ENCODE results near the gene CLEC2A.
"Not testable (repeated sequence)": the region's sequence is repeated elsewhere in the genome, so short reads cannot be mapped to it uniquely, and the experiment has no call there.

Gene CLEC2A

DNA sequence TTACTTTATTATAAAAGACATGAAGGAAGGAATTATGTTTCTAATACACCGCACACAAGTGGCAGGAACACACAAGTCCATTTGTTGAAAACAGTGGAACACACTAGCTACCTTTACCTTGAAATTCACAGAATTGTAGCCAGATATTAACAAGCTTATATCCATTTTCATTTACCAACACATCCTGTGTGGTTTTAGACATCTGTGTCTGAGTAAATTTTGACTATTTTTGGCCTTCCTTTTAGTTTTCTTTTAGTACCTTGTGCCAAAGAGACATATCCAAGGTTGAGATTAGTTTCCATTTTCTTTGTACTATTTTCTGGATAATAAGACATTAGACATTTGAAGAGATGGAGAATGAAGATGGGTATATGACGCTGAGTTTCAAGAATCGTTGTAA, 50.9 kb downstream of the CLEC2A start, which contains the start of gene KLRF2:
Gene KLRF2 (plus strand): TSS at position 244 of the 400 bp plus-strand sequence. CDS start 107 bp downstream, at position 351.
- in situ Hi-C loops (cut with MboI; ENCODE audit: low pct_unique_long_range_greater_than_20kb, low sequenced_read_pairs, unreplicated experiment): no loop called here
- TF ChIP-seq, protein P1, sequence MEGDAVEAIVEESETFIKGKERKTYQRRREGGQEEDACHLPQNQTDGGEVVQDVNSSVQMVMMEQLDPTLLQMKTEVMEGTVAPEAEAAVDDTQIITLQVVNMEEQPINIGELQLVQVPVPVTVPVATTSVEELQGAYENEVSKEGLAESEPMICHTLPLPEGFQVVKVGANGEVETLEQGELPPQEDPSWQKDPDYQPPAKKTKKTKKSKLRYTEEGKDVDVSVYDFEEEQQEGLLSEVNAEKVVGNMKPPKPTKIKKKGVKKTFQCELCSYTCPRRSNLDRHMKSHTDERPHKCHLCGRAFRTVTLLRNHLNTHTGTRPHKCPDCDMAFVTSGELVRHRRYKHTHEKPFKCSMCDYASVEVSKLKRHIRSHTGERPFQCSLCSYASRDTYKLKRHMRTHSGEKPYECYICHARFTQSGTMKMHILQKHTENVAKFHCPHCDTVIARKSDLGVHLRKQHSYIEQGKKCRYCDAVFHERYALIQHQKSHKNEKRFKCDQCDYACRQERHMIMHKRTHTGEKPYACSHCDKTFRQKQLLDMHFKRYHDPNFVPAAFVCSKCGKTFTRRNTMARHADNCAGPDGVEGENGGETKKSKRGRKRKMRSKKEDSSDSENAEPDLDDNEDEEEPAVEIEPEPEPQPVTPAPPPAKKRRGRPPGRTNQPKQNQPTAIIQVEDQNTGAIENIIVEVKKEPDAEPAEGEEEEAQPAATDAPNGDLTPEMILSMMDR (IDR thresholded peaks at IDR 0.05; ENCODE audit: extremely low read depth, insufficient read depth, missing control alignments): no peak
- no peak for DNase-seq (ENCODE audit: low spot score)

DNA sequence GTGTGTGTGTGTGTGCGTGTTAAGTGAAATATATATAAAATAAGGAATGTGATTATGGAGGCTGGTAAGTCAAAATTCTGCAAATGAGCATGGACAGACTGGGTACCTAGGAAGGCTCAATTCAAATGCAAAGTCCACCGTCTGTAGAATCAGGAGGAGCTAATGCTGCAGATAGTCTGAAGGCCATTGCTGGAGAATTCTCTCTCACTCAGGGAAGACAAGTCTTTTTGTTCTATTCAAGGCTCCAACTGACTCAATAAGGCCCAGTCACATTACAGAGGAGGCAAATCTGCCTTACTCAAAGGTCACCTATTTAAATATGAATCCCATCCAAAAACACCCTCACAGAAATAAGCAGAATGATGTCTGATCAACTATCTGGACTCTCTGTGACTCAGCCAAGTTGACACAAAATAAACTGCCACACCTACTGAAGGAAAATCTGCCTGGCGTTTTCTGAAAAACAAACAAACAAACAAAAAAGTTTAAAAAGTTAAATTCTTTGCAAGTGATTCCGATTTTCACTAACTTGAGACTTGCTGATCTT, 51.6 kb downstream of the CLEC2A start:
- in situ Hi-C loops (cut with MboI; ENCODE audit: low pct_unique_long_range_greater_than_20kb, low sequenced_read_pairs, unreplicated experiment): no loop called here
- DNase-seq (ENCODE audit: low spot score): no peak
- TF ChIP-seq, protein P1 (IDR thresholded peaks at IDR 0.05; ENCODE audit: extremely low read depth, insufficient read depth, missing control alignments): no peak

DNA sequence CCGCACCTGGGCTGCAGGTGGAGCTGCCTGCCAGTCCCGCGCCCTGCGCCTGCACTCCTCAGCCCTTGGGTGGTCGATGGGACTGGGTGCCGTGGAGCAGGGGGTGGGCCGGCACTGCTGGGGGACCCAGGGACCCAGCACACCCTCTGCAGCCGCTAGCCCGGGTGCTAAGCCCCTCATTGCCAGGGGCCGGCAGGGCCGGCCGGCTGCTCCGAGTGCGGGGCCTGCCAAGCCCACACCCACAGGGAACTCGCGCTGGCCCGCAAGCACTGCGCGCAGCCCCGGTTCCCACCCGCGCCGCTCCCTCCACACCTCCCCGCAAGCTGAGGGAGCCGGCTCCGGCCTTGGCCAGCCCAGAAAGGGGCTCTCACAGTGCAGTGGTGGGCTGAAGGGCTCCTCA, 56.0 kb downstream of the CLEC2A start:
- in situ Hi-C loops (cut with MboI; ENCODE audit: low pct_unique_long_range_greater_than_20kb, low sequenced_read_pairs, unreplicated experiment); DNase-seq (ENCODE audit: low spot score): not testable (repeated sequence)

DNA sequence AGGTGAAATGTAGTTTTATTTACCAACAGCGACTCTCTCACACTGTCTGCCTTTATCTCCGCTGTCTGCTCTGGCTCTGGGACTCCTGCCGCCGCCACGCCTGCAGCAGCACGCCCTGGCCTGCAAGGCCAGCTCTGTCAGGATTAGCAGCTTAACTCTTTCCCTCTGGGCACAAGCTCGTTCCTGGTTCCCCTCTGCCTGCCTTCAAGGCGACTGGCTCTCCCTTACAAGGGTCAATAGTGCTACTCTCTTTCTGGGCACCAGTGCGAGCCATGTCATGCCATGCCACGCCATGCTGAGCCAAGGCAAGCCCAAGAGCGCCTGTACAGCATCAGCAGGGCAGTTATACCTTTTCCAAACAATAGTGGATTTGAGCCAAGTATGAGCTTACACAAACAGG, 59.4 kb downstream of the CLEC2A start:
- in situ Hi-C loops (cut with MboI; ENCODE audit: low pct_unique_long_range_greater_than_20kb, low sequenced_read_pairs, unreplicated experiment): no loop called here
- TF ChIP-seq, protein P1 (IDR thresholded peaks at IDR 0.05; ENCODE audit: extremely low read depth, insufficient read depth, missing control alignments): no peak
- no peak for DNase-seq (ENCODE audit: low spot score)

DNA sequence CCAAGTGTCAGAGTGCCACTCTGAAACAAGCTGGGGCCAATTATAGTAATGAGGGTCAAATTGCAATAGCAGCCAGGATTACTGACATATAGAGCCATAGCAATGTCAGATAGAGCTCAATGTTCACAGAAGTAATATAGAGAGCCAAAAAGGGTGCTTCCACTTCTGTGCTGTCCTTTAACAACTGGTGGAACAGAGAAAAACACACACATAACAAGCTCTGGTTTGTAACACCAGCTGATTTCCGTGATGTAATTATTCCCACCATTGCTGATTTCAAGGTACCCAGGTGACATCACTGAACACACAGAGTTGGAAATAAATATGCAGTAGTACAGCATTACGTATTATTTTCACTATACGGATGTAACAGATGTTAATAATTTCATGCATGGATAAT, 60.0 kb downstream of the CLEC2A start:
- TF ChIP-seq, protein P1 (IDR thresholded peaks at IDR 0.05; ENCODE audit: extremely low read depth, insufficient read depth, missing control alignments): no peak
- in situ Hi-C loops (cut with MboI; ENCODE audit: low pct_unique_long_range_greater_than_20kb, low sequenced_read_pairs, unreplicated experiment): no loop called here
- no peak for DNase-seq (ENCODE audit: low spot score)

DNA sequence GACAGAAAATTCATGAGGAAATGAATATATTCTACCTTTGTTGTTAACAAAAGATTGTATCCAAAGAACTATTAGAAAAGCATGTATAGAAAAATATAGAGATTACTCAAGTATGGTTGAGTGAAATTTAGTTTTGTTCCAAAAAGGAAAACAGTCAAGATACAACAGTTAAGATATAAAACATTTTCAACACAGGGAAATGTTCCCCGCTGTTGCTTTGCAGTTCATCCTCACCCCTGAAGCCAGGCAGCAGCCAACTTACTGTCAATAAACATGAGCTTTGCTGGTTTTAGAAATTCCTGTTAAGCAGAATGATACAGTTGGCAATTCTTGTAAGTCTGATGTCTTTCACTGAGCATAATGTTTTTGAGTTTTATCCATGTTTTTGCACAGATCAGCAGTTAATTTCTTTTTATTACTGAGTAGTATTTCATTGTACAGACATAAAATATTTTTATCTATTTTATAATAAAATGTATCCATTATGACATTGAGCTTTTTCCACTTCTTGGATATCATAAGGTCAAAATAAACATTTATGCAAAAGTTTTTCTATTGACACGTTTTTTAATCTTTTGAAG, 61.8 kb downstream of the CLEC2A start:
- DNase-seq (ENCODE audit: low spot score): no peak
- in situ Hi-C loops (cut with MboI; ENCODE audit: low pct_unique_long_range_greater_than_20kb, low sequenced_read_pairs, unreplicated experiment): no loop called here
- TF ChIP-seq, protein P1 (IDR thresholded peaks at IDR 0.05; ENCODE audit: extremely low read depth, insufficient read depth, missing control alignments): no peak

DNA sequence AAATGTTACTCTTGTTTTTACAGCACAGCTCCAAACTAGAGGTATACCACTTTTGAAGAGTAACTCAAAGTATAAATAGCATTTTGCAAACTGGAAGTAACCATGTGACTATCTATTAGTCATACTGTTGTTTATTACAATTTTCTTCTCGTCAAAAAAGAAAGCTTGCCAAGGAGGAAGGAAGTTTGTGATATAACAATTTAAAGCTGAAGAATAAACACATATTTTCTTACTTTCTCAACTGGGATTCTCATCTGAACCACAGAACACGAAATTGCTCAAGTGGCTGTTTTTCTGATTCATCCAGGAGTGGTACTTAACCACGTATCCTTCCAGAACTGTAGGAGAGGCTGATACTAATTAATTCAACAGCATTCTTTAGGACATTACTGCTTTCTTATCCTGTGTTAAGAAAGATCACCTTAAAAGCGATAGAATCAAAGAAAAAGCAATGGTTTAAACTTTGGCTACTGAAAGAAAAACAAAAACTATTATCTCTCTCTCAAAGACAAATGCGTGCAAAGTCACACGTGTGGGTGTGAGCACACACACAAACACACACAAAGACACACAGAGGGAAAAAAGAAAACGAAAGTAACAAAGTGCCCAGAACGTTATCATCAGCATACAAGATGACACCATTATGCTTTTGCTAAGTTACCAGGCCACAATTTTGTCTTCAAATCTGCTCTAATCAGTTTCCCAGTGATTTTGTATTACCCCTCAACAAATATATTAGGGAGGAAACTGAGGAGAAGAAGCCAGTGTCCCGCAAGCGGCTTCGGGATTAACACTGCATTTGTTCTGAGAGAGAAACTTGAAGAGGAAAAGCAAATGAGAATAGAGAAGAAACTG, 62.6 kb downstream of the CLEC2A start, which contains the start of gene CLEC2B:
Gene CLEC2B (minus strand): TSS at position 48 of the 855 bp plus-strand sequence.
- in situ Hi-C loops (cut with MboI; ENCODE audit: low pct_unique_long_range_greater_than_20kb, low sequenced_read_pairs, unreplicated experiment): no loop called here

More for the DNA sequence above, 62.6 kb downstream of the CLEC2A start, which contains the start of gene CLEC2B:
- TF ChIP-seq, protein P1 (IDR thresholded peaks at IDR 0.05; ENCODE audit: extremely low read depth, insufficient read depth, missing control alignments): no peak
- no peak for DNase-seq (ENCODE audit: low spot score)
